Mammary epithelial cell (primary cell): Measurements from ENCODE around the gene RNF212.

ENCODE experiments used
- EZH2 ChIP-seq: IDR thresholded peaks from 2 replicates; pipeline ENCODE4 v1.6.1; 2012; ENCODE audit warnings: low read length, inconsistent platforms, borderline replicate concordance
- TF ChIP-seq, protein P1 (sequence below), 2 donors: IDR thresholded peaks in 1 of 2; conservative IDR thresholded peaks in 1 of 2; 2 replicates each; pipeline ENCODE4 v1.5.1; 2011 to 2012; ENCODE audit warnings: inconsistent platforms in 2 of 2, low read length in 2 of 2, mild to moderate bottlenecking in 2 of 2, control low read depth in 1 of 2, low read depth in 1 of 2; ENCODE audit not compliant: insufficient read depth in 1 of 2; ENCODE audit errors: extremely low read depth in 1 of 2

DNA sequence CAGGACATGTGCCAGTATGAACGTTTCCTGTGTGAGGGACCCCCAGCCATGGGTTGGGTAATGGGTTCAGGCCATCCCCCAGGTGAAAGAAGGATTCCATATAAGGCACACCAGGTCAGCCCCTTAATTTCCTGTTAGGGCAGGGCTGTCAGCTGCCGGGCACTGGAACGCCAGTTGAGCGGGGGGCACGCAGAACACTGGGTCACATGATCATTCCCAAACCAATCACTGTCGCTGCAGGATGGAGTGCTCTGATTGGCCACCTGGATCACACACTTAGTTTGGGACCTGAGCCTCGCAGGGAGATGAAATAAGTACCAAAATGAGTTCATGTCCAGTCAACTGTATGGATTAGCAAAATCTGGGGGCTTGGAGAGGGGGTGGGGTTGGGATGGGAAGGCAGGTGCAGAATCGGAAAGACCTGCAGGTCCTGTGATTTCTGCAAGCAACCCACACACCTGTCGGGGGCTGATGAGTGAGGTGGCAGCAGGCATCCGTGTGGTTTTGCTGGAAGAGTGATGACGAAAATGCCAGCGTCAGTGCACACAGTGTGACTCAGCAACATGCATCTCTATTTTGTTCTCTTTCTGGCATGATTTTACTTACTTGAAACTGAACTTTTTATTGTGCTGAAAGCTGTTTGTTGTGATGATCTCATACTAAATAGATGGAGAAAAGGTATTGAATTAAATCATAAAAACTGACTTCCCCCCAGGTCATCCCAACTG is 32.2 kb downstream of the RNF212 start:
- TF ChIP-seq, protein P1, sequence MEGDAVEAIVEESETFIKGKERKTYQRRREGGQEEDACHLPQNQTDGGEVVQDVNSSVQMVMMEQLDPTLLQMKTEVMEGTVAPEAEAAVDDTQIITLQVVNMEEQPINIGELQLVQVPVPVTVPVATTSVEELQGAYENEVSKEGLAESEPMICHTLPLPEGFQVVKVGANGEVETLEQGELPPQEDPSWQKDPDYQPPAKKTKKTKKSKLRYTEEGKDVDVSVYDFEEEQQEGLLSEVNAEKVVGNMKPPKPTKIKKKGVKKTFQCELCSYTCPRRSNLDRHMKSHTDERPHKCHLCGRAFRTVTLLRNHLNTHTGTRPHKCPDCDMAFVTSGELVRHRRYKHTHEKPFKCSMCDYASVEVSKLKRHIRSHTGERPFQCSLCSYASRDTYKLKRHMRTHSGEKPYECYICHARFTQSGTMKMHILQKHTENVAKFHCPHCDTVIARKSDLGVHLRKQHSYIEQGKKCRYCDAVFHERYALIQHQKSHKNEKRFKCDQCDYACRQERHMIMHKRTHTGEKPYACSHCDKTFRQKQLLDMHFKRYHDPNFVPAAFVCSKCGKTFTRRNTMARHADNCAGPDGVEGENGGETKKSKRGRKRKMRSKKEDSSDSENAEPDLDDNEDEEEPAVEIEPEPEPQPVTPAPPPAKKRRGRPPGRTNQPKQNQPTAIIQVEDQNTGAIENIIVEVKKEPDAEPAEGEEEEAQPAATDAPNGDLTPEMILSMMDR (conservative IDR thresholded peaks at IDR 0.05 in 1 of 2, IDR thresholded peaks at IDR 0.05 in 1 of 2; ENCODE audit: extremely low read depth in 1 of 2, insufficient read depth in 1 of 2, low read depth in 1 of 2, low read length in 2 of 2) = no peak
- no peak for TF ChIP-seq EZH2
